HG03521 (cell line): Measurements from ENCODE around the gene GTF2F2.
"Not testable (repeated sequence)": the region's sequence is repeated elsewhere in the genome, so short reads cannot be mapped to it uniquely, and the experiment has no call there.

Experiments used
- ATAC-seq: cut with Tn5 transposase; IDR thresholded peaks from one replicate; pipeline ENCODE4 v1.9.1; 2021; ENCODE audit warnings: mild to moderate bottlenecking, moderate library complexity; ENCODE audit not compliant: unreplicated experiment

GTF2F2 gene

GRCh38 chr13:45178349-45179162 is 58.2 kb downstream of the GTF2F2 start:
- no peak for ATAC-seq

- ATAC-seq, result no peak
These were observed 59.1 kb downstream of the GTF2F2 start for GRCh38 chr13:45179428-45179827.

GRCh38 chr13:45180303-45180702 is 60.0 kb downstream of the GTF2F2 start:
- ATAC-seq, result no peak

GRCh38 chr13:45180713-45181601 is 60.6 kb downstream of the GTF2F2 start:
- ATAC-seq, result no peak

- no peak for ATAC-seq
These were observed 64.4 kb downstream of the GTF2F2 start for GRCh38 chr13:45184693-45185092.

- ATAC-seq, result no peak
These were observed 65.0 kb downstream of the GTF2F2 start for GRCh38 chr13:45185286-45185685.

GRCh38 chr13:45189077-45189476 is 68.8 kb downstream of the GTF2F2 start:
- not testable (repeated sequence) for ATAC-seq

GRCh38 chr13:45189511-45189910 is 69.2 kb downstream of the GTF2F2 start:
- not testable (repeated sequence) for ATAC-seq

GRCh38 chr13:45191874-45192273 is 71.6 kb downstream of the GTF2F2 start:
- no peak for ATAC-seq

- no peak for ATAC-seq
These were observed 74.0 kb downstream of the GTF2F2 start for GRCh38 chr13:45194081-45194939.

- ATAC-seq, result no peak
These were observed 75.1 kb downstream of the GTF2F2 start for GRCh38 chr13:45195421-45195820.

GRCh38 chr13:45196096-45196495 is 75.8 kb downstream of the GTF2F2 start:
- no peak for ATAC-seq

GRCh38 chr13:45196622-45197021 is 76.3 kb downstream of the GTF2F2 start:
- no peak for ATAC-seq

- no peak for ATAC-seq
These were observed 77.7 kb downstream of the GTF2F2 start for GRCh38 chr13:45198041-45198440.

- no peak for ATAC-seq
These were observed 78.6 kb downstream of the GTF2F2 start for GRCh38 chr13:45198924-45199323.

GRCh38 chr13:45199711-45200110 is 79.4 kb downstream of the GTF2F2 start:
- no peak for ATAC-seq

- ATAC-seq, result no peak
These were observed 80.5 kb downstream of the GTF2F2 start, which contains the start of gene KCTD4 for GRCh38 chr13:45200701-45201232. Gene KCTD4, minus strand, starts transcription at chr13:45201045. Its CDS starts 6,478 bp downstream, at chr13:45194567.

GRCh38 chr13:45205124-45205523 is 84.8 kb downstream of the GTF2F2 start:
- ATAC-seq, result no peak

- no peak for ATAC-seq
These were observed 86.0 kb downstream of the GTF2F2 start for GRCh38 chr13:45206340-45206739.

- ATAC-seq, result no peak
These were observed 87.0 kb downstream of the GTF2F2 start for GRCh38 chr13:45207319-45207718.

GRCh38 chr13:45208132-45208531 is 87.8 kb downstream of the GTF2F2 start:
- ATAC-seq, result no peak
